ENCODE data around the gene MANF. TPM values are rescaled to one million over a fixed set of nuclear protein-coding genes. Genes with fewer than 3 reads are reported as not detected.

The MANF gene
- total and polyA plus RNA-seq, 2 experiments from 2014 or later, result 48.7 to 92.7 TPM

DNA sequence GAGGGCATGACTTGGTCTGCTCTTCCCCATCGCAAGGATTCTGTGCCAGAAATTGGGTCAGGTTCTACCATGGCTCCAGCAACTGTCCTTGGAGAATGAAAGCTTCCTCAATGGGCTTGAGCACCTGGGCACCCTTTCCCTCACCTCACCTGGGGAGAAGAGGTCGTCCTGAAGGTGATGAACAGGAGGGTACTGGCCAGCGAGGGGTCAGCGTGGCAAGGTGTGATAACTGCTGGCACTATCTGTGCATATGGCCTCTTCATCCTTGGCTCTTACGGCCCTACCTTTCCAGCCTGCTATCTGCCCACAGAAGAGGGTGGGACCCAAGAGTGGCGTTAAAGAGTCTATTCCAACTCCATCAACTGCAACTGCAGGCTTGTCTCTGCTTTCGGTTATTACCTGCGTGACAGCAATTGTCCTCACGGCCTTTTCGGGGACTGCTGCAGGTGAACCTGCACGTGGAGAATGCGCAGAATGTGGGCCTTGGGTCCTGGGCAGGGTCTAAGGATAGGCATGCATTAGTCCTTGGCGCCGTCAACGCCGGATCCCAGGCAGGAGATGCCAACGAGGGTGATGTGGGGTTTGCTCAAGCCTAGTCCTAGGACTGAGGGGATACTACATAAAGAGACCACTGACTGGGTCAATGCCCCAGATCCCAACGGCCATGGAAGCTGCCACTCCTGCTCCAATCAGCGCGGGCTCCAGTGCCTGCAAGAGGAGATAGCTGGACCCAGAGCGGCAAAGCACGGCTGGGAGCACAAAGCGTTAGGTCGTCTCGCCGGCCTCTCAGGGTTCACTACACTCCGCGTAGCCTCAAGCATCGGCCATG, 5.4 kb downstream of the MANF start:
- Histone ChIP-seq H3K4me3 (peak overlapping the region; percentile 82), H3K36me3 (ENCODE audit: insufficient read depth) (peaks cover 31% of the 10 kb centered on the region), H3K79me2 (replicated peaks; ENCODE audit: insufficient read depth) (peaks cover 67% of the 10 kb centered on the region), H3K9me2 (ENCODE audit: insufficient read depth) (no peaks in the 10 kb centered on the region), H3K4me2 (peak overlapping the region; percentile 68), H3K4me1 (ENCODE audit: insufficient read depth) (peaks cover 31% of the 10 kb centered on the region), H2AFZ (no peak overlapping the region), H3K27me3 (ENCODE audit: insufficient read depth) (no peaks in the 10 kb centered on the region), H4K20me1 (replicated peaks; ENCODE audit: insufficient read depth) (peaks cover 54% of the 10 kb centered on the region), H3F3A (replicated peaks; ENCODE audit: low read depth) (peaks cover 46% of the 10 kb centered on the region), H3K27ac (ENCODE audit: low read depth) (peak overlapping the region; percentile 95)
- peaks cover 54% of the 10 kb centered on the region for H3K4me1 Mint-ChIP-seq
- peaks cover 20% of the 10 kb centered on the region for H3K27me3 Mint-ChIP-seq (ENCODE audit: insufficient read depth, low read depth, poor library complexity)
- peaks cover 20% of the 10 kb centered on the region; the same call in 2 of the 3 replicates for H3K9me3 Mint-ChIP-seq
- no peak; the same call in 2 of the 3 replicates for ATAC-seq
- peak; percentile 96 for DNase-seq (ENCODE audit: low spot score)
- TF ChIP-seq, protein P1, sequence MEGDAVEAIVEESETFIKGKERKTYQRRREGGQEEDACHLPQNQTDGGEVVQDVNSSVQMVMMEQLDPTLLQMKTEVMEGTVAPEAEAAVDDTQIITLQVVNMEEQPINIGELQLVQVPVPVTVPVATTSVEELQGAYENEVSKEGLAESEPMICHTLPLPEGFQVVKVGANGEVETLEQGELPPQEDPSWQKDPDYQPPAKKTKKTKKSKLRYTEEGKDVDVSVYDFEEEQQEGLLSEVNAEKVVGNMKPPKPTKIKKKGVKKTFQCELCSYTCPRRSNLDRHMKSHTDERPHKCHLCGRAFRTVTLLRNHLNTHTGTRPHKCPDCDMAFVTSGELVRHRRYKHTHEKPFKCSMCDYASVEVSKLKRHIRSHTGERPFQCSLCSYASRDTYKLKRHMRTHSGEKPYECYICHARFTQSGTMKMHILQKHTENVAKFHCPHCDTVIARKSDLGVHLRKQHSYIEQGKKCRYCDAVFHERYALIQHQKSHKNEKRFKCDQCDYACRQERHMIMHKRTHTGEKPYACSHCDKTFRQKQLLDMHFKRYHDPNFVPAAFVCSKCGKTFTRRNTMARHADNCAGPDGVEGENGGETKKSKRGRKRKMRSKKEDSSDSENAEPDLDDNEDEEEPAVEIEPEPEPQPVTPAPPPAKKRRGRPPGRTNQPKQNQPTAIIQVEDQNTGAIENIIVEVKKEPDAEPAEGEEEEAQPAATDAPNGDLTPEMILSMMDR (conservative IDR thresholded peaks at IDR 0.05; ENCODE audit: low read depth in 2 of 2), result no peak
- TF ChIP-seq NANOG (IDR thresholded peaks at IDR 0.05; ENCODE audit: borderline replicate concordance) (no peak), ZNF114 (CRISPR knock-in tag; IDR thresholded peaks at IDR 0.05) (no peak), POLR2AphosphoS5 (IDR thresholded peaks at IDR 0.05; ENCODE audit: low read depth) (no peak; the same call in 1 of the 2 replicates), CREB1 (CRISPR knock-in tag; IDR thresholded peaks at IDR 0.05; ENCODE audit: low read depth) (no peak), ZNF331 (CRISPR knock-in tag; IDR thresholded peaks at IDR 0.05; ENCODE audit: low read depth) (no peak), EZH2phosphoT487 (IDR thresholded peaks at IDR 0.05; ENCODE audit: unreplicated experiment) (no peak), STAT1 (IDR thresholded peaks at IDR 0.05; ENCODE audit: unreplicated experiment) (no peak), EZH2 (IDR thresholded peaks at IDR 0.05; ENCODE audit: low read depth, unreplicated experiment) (no peak), JUNB (IDR thresholded peaks at IDR 0.05; ENCODE audit: unreplicated experiment) (no peak)
- TF ChIP-seq, protein P2, sequence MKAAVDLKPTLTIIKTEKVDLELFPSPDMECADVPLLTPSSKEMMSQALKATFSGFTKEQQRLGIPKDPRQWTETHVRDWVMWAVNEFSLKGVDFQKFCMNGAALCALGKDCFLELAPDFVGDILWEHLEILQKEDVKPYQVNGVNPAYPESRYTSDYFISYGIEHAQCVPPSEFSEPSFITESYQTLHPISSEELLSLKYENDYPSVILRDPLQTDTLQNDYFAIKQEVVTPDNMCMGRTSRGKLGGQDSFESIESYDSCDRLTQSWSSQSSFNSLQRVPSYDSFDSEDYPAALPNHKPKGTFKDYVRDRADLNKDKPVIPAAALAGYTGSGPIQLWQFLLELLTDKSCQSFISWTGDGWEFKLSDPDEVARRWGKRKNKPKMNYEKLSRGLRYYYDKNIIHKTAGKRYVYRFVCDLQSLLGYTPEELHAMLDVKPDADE (IDR thresholded peaks at IDR 0.05), result no peak
- TF ChIP-seq, protein P3, sequence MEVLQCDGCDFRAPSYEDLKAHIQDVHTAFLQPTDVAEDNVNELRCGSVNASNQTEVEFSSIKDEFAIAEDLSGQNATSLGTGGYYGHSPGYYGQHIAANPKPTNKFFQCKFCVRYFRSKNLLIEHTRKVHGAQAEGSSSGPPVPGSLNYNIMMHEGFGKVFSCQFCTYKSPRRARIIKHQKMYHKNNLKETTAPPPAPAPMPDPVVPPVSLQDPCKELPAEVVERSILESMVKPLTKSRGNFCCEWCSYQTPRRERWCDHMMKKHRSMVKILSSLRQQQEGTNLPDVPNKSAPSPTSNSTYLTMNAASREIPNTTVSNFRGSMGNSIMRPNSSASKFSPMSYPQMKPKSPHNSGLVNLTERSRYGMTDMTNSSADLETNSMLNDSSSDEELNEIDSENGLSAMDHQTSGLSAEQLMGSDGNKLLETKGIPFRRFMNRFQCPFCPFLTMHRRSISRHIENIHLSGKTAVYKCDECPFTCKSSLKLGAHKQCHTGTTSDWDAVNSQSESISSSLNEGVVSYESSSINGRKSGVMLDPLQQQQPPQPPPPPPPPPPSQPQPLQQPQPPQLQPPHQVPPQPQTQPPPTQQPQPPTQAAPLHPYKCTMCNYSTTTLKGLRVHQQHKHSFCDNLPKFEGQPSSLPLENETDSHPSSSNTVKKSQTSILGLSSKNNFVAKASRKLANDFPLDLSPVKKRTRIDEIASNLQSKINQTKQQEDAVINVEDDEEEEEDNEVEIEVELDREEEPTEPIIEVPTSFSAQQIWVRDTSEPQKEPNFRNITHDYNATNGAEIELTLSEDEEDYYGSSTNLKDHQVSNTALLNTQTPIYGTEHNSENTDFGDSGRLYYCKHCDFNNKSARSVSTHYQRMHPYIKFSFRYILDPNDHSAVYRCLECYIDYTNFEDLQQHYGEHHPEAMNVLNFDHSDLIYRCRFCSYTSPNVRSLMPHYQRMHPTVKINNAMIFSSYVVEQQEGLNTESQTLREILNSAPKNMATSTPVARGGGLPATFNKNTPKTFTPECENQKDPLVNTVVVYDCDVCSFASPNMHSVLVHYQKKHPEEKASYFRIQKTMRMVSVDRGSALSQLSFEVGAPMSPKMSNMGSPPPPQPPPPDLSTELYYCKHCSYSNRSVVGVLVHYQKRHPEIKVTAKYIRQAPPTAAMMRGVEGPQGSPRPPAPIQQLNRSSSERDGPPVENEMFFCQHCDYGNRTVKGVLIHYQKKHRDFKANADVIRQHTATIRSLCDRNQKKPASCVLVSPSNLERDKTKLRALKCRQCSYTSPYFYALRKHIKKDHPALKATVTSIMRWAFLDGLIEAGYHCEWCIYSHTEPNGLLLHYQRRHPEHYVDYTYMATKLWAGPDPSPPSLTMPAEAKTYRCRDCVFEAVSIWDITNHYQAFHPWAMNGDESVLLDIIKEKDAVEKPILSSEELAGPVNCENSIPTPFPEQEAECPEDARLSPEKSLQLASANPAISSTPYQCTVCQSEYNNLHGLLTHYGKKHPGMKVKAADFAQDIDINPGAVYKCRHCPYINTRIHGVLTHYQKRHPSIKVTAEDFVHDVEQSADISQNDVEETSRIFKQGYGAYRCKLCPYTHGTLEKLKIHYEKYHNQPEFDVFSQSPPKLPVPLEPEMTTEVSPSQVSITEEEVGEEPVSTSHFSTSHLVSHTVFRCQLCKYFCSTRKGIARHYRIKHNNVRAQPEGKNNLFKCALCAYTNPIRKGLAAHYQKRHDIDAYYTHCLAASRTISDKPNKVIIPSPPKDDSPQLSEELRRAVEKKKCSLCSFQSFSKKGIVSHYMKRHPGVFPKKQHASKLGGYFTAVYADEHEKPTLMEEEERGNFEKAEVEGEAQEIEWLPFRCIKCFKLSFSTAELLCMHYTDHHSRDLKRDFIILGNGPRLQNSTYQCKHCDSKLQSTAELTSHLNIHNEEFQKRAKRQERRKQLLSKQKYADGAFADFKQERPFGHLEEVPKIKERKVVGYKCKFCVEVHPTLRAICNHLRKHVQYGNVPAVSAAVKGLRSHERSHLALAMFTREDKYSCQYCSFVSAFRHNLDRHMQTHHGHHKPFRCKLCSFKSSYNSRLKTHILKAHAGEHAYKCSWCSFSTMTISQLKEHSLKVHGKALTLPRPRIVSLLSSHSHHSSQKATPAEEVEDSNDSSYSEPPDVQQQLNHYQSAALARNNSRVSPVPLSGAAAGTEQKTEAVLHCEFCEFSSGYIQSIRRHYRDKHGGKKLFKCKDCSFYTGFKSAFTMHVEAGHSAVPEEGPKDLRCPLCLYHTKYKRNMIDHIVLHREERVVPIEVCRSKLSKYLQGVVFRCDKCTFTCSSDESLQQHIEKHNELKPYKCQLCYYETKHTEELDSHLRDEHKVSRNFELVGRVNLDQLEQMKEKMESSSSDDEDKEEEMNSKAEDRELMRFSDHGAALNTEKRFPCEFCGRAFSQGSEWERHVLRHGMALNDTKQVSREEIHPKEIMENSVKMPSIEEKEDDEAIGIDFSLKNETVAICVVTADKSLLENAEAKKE (CRISPR knock-in tag; IDR thresholded peaks at IDR 0.05), result no peak
- TF ChIP-seq, protein P4, sequence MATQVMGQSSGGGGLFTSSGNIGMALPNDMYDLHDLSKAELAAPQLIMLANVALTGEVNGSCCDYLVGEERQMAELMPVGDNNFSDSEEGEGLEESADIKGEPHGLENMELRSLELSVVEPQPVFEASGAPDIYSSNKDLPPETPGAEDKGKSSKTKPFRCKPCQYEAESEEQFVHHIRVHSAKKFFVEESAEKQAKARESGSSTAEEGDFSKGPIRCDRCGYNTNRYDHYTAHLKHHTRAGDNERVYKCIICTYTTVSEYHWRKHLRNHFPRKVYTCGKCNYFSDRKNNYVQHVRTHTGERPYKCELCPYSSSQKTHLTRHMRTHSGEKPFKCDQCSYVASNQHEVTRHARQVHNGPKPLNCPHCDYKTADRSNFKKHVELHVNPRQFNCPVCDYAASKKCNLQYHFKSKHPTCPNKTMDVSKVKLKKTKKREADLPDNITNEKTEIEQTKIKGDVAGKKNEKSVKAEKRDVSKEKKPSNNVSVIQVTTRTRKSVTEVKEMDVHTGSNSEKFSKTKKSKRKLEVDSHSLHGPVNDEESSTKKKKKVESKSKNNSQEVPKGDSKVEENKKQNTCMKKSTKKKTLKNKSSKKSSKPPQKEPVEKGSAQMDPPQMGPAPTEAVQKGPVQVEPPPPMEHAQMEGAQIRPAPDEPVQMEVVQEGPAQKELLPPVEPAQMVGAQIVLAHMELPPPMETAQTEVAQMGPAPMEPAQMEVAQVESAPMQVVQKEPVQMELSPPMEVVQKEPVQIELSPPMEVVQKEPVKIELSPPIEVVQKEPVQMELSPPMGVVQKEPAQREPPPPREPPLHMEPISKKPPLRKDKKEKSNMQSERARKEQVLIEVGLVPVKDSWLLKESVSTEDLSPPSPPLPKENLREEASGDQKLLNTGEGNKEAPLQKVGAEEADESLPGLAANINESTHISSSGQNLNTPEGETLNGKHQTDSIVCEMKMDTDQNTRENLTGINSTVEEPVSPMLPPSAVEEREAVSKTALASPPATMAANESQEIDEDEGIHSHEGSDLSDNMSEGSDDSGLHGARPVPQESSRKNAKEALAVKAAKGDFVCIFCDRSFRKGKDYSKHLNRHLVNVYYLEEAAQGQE (IDR thresholded peaks at IDR 0.05; ENCODE audit: unreplicated experiment), result no peak
- H3K27ac Mint-ChIP-seq, result peak overlapping the region; percentile 62
- H3K4me3 Mint-ChIP-seq, result peak overlapping the region; percentile 64
- peaks cover 86% of the 10 kb centered on the region for H3K36me3 Mint-ChIP-seq (ENCODE audit: low read depth)

Measured in GM23338 (cell line).